ENCODE data around the gene SCP2.

DNA sequence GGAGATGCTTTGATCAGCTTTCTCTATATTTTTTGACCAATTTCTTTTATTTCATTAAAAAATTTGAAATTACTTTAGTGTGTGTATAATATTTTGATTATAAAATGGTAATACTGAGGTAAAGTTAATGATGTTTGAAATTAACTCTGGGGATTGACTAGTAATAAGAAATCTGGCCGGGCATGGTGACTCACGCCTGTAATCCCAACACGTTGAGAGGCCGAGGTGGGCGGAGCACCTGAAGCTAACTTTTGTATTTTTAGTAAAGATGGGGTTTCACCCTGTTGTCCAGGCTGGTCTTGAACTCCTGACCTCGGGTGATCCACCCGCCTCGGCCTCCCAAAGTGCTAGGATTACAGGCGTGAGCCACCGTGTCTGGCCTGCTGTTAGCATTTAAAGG, 17.5 kb downstream of the SCP2 start:
- no peak for TF ChIP-seq POLR2A (IDR thresholded peaks at IDR 0.05; ENCODE audit: low read length)
- no peak for TF ChIP-seq GATA1 (IDR thresholded peaks at IDR 0.05; ENCODE audit: low read depth, low read length)
